NT2/D1 (cell line): ENCODE results near the gene GRM5.
"Not testable (repeated sequence)": the region's sequence is repeated elsewhere in the genome, so short reads cannot be mapped to it uniquely, and the experiment has no call there.

Experiments
- SUZ12 ChIP-seq: IDR thresholded peaks from 2 replicates; pipeline ENCODE4 v1.6.1; 2011; ENCODE audit not compliant: insufficient read length, insufficient read depth; ENCODE audit errors: extremely low read depth
- YY1 ChIP-seq: IDR thresholded peaks from 2 replicates; pipeline ENCODE4 v1.6.1; 2011; ENCODE audit not compliant: insufficient read length, insufficient read depth

DNA sequence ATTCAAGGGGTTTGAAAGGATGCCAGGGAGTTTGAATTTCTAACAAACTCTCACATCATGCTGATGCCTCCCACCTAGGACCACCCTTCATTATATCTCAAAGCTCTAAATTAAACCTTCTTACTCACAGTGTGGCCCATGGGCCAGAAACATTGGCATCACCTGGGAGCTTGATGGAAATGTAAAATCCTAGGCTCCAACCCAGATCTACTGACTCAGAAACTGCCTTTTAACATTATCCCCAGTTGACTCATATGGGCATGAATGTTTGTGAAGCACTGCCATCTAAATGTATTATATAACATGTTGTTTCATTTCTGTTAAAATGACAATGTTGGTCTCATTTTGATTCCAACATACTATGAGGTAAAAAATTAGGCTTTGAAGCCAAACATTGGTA, 90.3 kb downstream of the GRM5 start:
- TF ChIP-seq YY1, SUZ12: not testable (repeated sequence)
